Neural cell (in vitro differentiated cells): ENCODE data around the gene CKAP5. TPM values are rescaled to one million over a fixed set of nuclear protein-coding genes. Genes with fewer than 3 reads are reported as not detected.

Source experiments
- H2AFZ ChIP-seq: fragments of 200-600, 300-800 bp; sonication (generic), shearing (Covaris generic); 2 replicates; pipeline ENCODE4 v1.6.0; 2014; ENCODE audit warnings: low read depth, mild to moderate bottlenecking, antibody characterized with exemption, low read length, moderate library complexity
- H3F3A ChIP-seq: fragments of 200-600 bp; shearing (Covaris generic); 2 replicates; pipeline ENCODE4 v1.6.1; 2016; ENCODE audit warnings: mild to moderate bottlenecking, moderate library complexity, mixed read lengths, antibody characterized with exemption, low read length; ENCODE audit not compliant: insufficient read depth, poor library complexity, severe bottlenecking
- H3K27ac ChIP-seq: fragments of 200-600, 300-800 bp; sonication (generic), shearing (Covaris generic); 2 replicates; pipeline ENCODE4 v1.5.1; 2014; ENCODE audit warnings: mild to moderate bottlenecking, low read length, moderate library complexity
- H3K27me3 ChIP-seq: fragments of 300-800, 200-600 bp; sonication (generic), shearing (Covaris generic); 2 replicates; pipeline ENCODE4 v1.6.0; 2014; ENCODE audit warnings: mild to moderate bottlenecking, low read depth, low read length, moderate library complexity; ENCODE audit not compliant: insufficient read depth
- H3K36me3 ChIP-seq: fragments of 300-800, 200-600 bp; sonication (generic), shearing (Covaris generic); 2 replicates; pipeline ENCODE4 v1.5.1; 2014; ENCODE audit warnings: mild to moderate bottlenecking, antibody characterized with exemption, low read length, moderate library complexity; ENCODE audit not compliant: insufficient read depth
- H3K4me2 ChIP-seq: fragments of 300-800, 200-600 bp; sonication (generic), shearing (Covaris generic); 2 replicates; pipeline ENCODE4 v1.6.0; 2014; ENCODE audit warnings: mild to moderate bottlenecking, low read length
- H3K4me3 ChIP-seq: fragments of 300-800, 200-600 bp; sonication (generic), shearing (Covaris generic); 2 replicates; pipeline ENCODE4 v1.5.1; 2014; ENCODE audit warnings: mild to moderate bottlenecking, low read length, moderate library complexity
- H3K79me2 ChIP-seq: fragments of 200-600 bp; shearing (Covaris generic); replicated peaks from 2 replicates; pipeline ENCODE4 v1.6.0; 2014; ENCODE audit warnings: mild to moderate bottlenecking, low read length, moderate library complexity; ENCODE audit not compliant: insufficient read depth
- H3K9ac ChIP-seq: fragments of 300-800, 200-600 bp; sonication (generic), shearing (Covaris generic); 2 replicates; pipeline ENCODE4 v1.6.1; 2016; ENCODE audit warnings: mild to moderate bottlenecking, low read length, mixed read lengths
- H3K9me2 ChIP-seq: fragments of 200-600 bp; shearing (Covaris generic); 2 replicates; pipeline ENCODE4 v1.6.1; 2016; ENCODE audit warnings: mild to moderate bottlenecking, low read length, mixed read lengths; ENCODE audit not compliant: insufficient read depth
- H3K9me3 ChIP-seq: fragments of 200-600, 300-800 bp; sonication (generic), shearing (Covaris generic); 2 replicates; pipeline ENCODE4 v1.6.1; 2016; ENCODE audit warnings: mild to moderate bottlenecking, mixed run types, low read length, moderate library complexity, mixed read lengths
- H4K20me1 ChIP-seq: fragments of 200-600 bp; shearing (Covaris generic); 2 replicates; pipeline ENCODE4 v1.6.1; 2016; ENCODE audit warnings: mild to moderate bottlenecking, mixed run types; ENCODE audit not compliant: insufficient read depth
- EP300 ChIP-seq: fragments of 450-650 bp; conservative IDR thresholded peaks from 2 replicates; pipeline ENCODE4 v1.6.1; 2014; ENCODE audit warnings: antibody characterized with exemption, mild to moderate bottlenecking, moderate library complexity; ENCODE audit not compliant: poor library complexity, severe bottlenecking
- EZH2 ChIP-seq: fragments of 200-600, 300-800 bp; shearing (Covaris generic), sonication (generic); IDR thresholded peaks from 2 replicates; pipeline ENCODE4 v1.6.1; 2014; ENCODE audit warnings: antibody characterized with exemption, low read length, borderline replicate concordance, mild to moderate bottlenecking; ENCODE audit not compliant: insufficient read depth, poor library complexity, severe bottlenecking
- MXI1 ChIP-seq: fragments of 450-650 bp; conservative IDR thresholded peaks from 2 replicates; pipeline ENCODE4 v1.6.1; 2014; ENCODE audit warnings: antibody characterized with exemption, mild to moderate bottlenecking; ENCODE audit not compliant: poor library complexity, severe bottlenecking
- POLR2AphosphoS5 ChIP-seq: IDR thresholded peaks from 2 replicates; pipeline ENCODE4 v1.6.1; 2012
- RAD21 ChIP-seq: fragments of 450-650 bp; conservative IDR thresholded peaks from 2 replicates; pipeline ENCODE4 v1.6.1; 2014; ENCODE audit warnings: antibody characterized with exemption, mild to moderate bottlenecking, moderate library complexity
- SMC3 ChIP-seq: fragments of 450-650 bp; conservative IDR thresholded peaks from 2 replicates; pipeline ENCODE4 v1.6.1; 2014; ENCODE audit warnings: antibody characterized with exemption, mild to moderate bottlenecking, moderate library complexity; ENCODE audit not compliant: poor library complexity
- TAF1 ChIP-seq: IDR thresholded peaks from 2 replicates; pipeline ENCODE4 v1.6.1; 2012; ENCODE audit warnings: low read depth
- polyA plus RNA-seq: library from polyadenylated mRNA; depleted of rRNA; stranded (reverse); fragments of >200 nt; gene quantifications from 2 replicates; pipeline ENCODE4 v1.2.3, GENCODE V29; 2014
- TF ChIP-seq, protein P1 (sequence below): IDR thresholded peaks from 2 replicates; pipeline ENCODE4 v1.6.1; 2012; ENCODE audit warnings: borderline replicate concordance
- TF ChIP-seq, protein P2 (sequence below): fragments of 450-650 bp; IDR thresholded peaks from 2 replicates; pipeline ENCODE4 v1.5.1; 2014; ENCODE audit warnings: antibody characterized with exemption, mild to moderate bottlenecking, moderate library complexity; ENCODE audit not compliant: poor library complexity, severe bottlenecking

Gene CKAP5
- polyA plus RNA-seq, 1 donor from 2014 or later: 90.3 TPM

DNA sequence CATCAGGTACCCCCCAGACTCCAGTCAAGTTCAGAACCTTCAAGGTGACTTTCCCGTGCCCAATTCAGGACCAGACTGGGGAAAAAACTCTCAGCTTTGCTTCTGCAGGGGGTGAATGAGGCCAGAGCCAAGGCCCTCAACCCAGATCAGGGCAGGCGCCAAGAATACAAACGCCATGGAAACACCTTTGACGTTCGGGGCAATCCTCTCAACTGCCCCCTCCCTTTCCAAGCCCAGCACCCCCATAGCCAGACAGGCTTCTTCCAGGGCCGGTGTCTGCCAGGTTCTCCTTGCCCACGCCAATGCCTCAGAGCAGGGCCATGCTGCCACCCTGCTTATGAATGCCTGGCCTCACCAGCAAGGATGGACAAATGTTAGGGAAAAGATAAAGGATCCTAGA is 151.5 kb downstream of the CKAP5 start:
- H4K20me1 ChIP-seq: no peaks in the 10 kb centered on the region
- no peak overlapping the region for H2AFZ ChIP-seq
- no peak overlapping the region for H3K4me3 ChIP-seq
- no peak overlapping the region for H3K4me2 ChIP-seq
- no peaks in the 10 kb centered on the region for H3K9me2 ChIP-seq
- H3K9me3 ChIP-seq: no peaks in the 10 kb centered on the region
- no peaks in the 10 kb centered on the region for H3K27me3 ChIP-seq
- TF ChIP-seq RAD21: no peak
- TF ChIP-seq, protein P1, sequence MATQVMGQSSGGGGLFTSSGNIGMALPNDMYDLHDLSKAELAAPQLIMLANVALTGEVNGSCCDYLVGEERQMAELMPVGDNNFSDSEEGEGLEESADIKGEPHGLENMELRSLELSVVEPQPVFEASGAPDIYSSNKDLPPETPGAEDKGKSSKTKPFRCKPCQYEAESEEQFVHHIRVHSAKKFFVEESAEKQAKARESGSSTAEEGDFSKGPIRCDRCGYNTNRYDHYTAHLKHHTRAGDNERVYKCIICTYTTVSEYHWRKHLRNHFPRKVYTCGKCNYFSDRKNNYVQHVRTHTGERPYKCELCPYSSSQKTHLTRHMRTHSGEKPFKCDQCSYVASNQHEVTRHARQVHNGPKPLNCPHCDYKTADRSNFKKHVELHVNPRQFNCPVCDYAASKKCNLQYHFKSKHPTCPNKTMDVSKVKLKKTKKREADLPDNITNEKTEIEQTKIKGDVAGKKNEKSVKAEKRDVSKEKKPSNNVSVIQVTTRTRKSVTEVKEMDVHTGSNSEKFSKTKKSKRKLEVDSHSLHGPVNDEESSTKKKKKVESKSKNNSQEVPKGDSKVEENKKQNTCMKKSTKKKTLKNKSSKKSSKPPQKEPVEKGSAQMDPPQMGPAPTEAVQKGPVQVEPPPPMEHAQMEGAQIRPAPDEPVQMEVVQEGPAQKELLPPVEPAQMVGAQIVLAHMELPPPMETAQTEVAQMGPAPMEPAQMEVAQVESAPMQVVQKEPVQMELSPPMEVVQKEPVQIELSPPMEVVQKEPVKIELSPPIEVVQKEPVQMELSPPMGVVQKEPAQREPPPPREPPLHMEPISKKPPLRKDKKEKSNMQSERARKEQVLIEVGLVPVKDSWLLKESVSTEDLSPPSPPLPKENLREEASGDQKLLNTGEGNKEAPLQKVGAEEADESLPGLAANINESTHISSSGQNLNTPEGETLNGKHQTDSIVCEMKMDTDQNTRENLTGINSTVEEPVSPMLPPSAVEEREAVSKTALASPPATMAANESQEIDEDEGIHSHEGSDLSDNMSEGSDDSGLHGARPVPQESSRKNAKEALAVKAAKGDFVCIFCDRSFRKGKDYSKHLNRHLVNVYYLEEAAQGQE: no peak
- TF ChIP-seq EZH2: no peak
- TF ChIP-seq MXI1: no peak
- TF ChIP-seq SMC3: no peak
- TF ChIP-seq POLR2AphosphoS5: no peak
- TF ChIP-seq, protein P2, sequence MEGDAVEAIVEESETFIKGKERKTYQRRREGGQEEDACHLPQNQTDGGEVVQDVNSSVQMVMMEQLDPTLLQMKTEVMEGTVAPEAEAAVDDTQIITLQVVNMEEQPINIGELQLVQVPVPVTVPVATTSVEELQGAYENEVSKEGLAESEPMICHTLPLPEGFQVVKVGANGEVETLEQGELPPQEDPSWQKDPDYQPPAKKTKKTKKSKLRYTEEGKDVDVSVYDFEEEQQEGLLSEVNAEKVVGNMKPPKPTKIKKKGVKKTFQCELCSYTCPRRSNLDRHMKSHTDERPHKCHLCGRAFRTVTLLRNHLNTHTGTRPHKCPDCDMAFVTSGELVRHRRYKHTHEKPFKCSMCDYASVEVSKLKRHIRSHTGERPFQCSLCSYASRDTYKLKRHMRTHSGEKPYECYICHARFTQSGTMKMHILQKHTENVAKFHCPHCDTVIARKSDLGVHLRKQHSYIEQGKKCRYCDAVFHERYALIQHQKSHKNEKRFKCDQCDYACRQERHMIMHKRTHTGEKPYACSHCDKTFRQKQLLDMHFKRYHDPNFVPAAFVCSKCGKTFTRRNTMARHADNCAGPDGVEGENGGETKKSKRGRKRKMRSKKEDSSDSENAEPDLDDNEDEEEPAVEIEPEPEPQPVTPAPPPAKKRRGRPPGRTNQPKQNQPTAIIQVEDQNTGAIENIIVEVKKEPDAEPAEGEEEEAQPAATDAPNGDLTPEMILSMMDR: no peak
- TF ChIP-seq TAF1: no peak
- no peak for TF ChIP-seq EP300
- H3F3A ChIP-seq: no peaks in the 10 kb centered on the region
- no peaks in the 10 kb centered on the region for H3K36me3 ChIP-seq
- no peak overlapping the region for H3K27ac ChIP-seq
- peaks cover 11% of the 10 kb centered on the region for H3K79me2 ChIP-seq
- H3K9ac ChIP-seq: no peak overlapping the region

DNA sequence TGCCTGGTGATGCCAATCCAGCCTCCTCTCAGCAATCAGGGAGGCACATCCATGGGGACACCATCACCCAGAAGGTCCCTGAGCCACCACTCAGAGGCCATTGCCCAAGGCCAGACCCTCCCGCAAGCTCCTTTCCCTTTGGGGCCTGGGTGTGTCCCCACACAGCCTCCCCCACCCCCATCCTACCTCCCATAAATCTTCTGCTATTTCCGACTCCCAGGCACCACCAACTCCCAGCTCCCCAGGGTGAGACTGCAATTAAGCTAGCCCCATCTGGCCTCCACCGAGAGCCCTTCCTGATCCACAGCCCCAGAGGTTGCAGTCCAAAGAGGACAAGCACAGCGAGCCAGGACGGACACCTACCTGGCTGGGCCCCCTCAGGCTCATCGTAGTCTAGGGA is 152.0 kb downstream of the CKAP5 start:
- Histone ChIP-seq H3K4me2 (no peak overlapping the region), H3K9me3 (no peaks in the 10 kb centered on the region), H3K4me3 (no peak overlapping the region), H3K27me3 (no peaks in the 10 kb centered on the region), H3K27ac (no peak overlapping the region), H3F3A (no peaks in the 10 kb centered on the region), H3K9ac (no peak overlapping the region), H4K20me1 (no peaks in the 10 kb centered on the region), H3K36me3 (no peaks in the 10 kb centered on the region), H3K79me2 (peaks cover 5% of the 10 kb centered on the region), H3K9me2 (no peaks in the 10 kb centered on the region), H2AFZ (no peak overlapping the region)
- TF ChIP-seq EZH2 (no peak), EP300 (no peak), POLR2AphosphoS5 (no peak), MXI1 (no peak), TAF1 (no peak), RAD21 (no peak), SMC3 (no peak)
- TF ChIP-seq, protein P1: no peak
- TF ChIP-seq, protein P2: no peak
